Measurements from ENCODE around the gene CCT6B. TPM values are rescaled to one million over a fixed set of nuclear protein-coding genes. Genes with fewer than 3 reads are reported as not detected.
A peak's percentile ranks its signal among the peaks of the same experiment; 100 is the strongest.

CCT6B gene
- total RNA-seq, 1 donor from 2014 or later: 2.3 TPM

- H3K4me3 Mint-ChIP-seq: no peak overlapping the region
- no peak for TF ChIP-seq CTCF (conservative IDR thresholded peaks at IDR 0.05)
- no peak for DNase-seq (ENCODE audit: low read depth, low spot score)
- peaks cover 9% of the 10 kb centered on the region for H3K36me3 Mint-ChIP-seq (ENCODE audit: low read depth)
- peaks cover 15% of the 10 kb centered on the region for H3K4me1 Mint-ChIP-seq
- H3K27ac Mint-ChIP-seq (ENCODE audit: unreplicated experiment): no peak overlapping the region
- no peaks in the 10 kb centered on the region for H3K27me3 Mint-ChIP-seq (ENCODE audit: low read depth)
- H3K9me3 Mint-ChIP-seq: no peaks in the 10 kb centered on the region
Observed at GRCh38 chr17:34988644-34989043, 27.4 kb upstream of the CCT6B start.

DNA sequence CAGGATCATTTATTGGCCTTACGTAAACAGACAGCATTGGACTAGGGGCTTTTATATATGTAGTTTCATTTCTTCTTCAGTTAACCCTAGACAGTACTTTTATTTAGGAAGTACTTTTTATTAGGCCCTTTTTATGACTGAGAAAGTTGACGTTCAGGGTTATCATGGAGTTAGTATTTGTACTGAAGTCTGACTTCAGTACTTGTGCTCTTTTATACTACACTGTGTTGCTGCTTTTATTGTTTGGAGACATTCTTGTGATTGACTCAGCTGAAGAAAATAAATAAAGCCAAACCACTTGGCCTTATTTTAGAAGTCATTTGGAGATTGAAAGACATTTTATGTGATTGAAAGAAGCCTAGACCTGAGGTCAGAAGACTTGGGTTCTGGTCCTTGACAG, 26.0 kb upstream of the CCT6B start:
- no peak for TF ChIP-seq CTCF (conservative IDR thresholded peaks at IDR 0.05)
- DNase-seq (ENCODE audit: low read depth, low spot score): no peak
- Mint-ChIP-seq H3K9me3 (no peaks in the 10 kb centered on the region), H3K4me1 (peaks cover 27% of the 10 kb centered on the region), H3K27me3 (ENCODE audit: low read depth) (no peaks in the 10 kb centered on the region), H3K4me3 (no peak overlapping the region), H3K36me3 (ENCODE audit: low read depth) (peaks cover 13% of the 10 kb centered on the region), H3K27ac (ENCODE audit: unreplicated experiment) (no peak overlapping the region)

GRCh38 chr17:34981538-34982241, 20.4 kb upstream of the CCT6B start:
- DNase-seq (ENCODE audit: low read depth, low spot score): no peak
- Mint-ChIP-seq H3K4me3 (peak overlapping the region; percentile 96), H3K27ac (ENCODE audit: unreplicated experiment) (peak overlapping the region; percentile 91), H3K36me3 (ENCODE audit: low read depth) (peaks cover 11% of the 10 kb centered on the region), H3K27me3 (ENCODE audit: low read depth) (no peaks in the 10 kb centered on the region), H3K9me3 (no peaks in the 10 kb centered on the region), H3K4me1 (peaks cover 50% of the 10 kb centered on the region)
- TF ChIP-seq CTCF (conservative IDR thresholded peaks at IDR 0.05): no peak

GRCh38 chr17:34980681-34981537, 19.6 kb upstream of the CCT6B start:
- DNase-seq (ENCODE audit: low read depth, low spot score): peak; percentile 52
- Mint-ChIP-seq H3K4me1 (peaks cover 50% of the 10 kb centered on the region), H3K36me3 (ENCODE audit: low read depth) (peaks cover 7% of the 10 kb centered on the region), H3K27ac (ENCODE audit: unreplicated experiment) (peak overlapping the region; percentile 91), H3K27me3 (ENCODE audit: low read depth) (no peaks in the 10 kb centered on the region), H3K9me3 (no peaks in the 10 kb centered on the region), H3K4me3 (peak overlapping the region; percentile 96)
- TF ChIP-seq CTCF (conservative IDR thresholded peaks at IDR 0.05): peak; percentile 56

- peaks cover 47% of the 10 kb centered on the region for H3K4me1 Mint-ChIP-seq
- H3K4me3 Mint-ChIP-seq: peak within 1 kb of the TSS; percentile 96
- no peaks in the 10 kb centered on the region for H3K9me3 Mint-ChIP-seq
- H3K27me3 Mint-ChIP-seq (ENCODE audit: low read depth): no peaks in the 10 kb centered on the region
- H3K36me3 Mint-ChIP-seq (ENCODE audit: low read depth): peaks cover 7% of the 10 kb centered on the region
- peak within 1 kb of the TSS; percentile 98 for H3K27ac Mint-ChIP-seq (ENCODE audit: unreplicated experiment)
- TF ChIP-seq CTCF (conservative IDR thresholded peaks at IDR 0.05): no peak
- DNase-seq (ENCODE audit: low read depth, low spot score): peak; percentile 87
Observed at GRCh38 chr17:34980353-34980680, 19.1 kb upstream of the CCT6B start, which contains the start of gene LIG3. LIG3 (plus strand) TSS chr17:34980512; CDS start chr17:34983006, 2,494 bp downstream.

Measured in neural crest cell (in vitro differentiated cells).